Fibroblast of lung (primary cell): ENCODE measurements around the gene PCDHGB4. TPM values are rescaled to one million over a fixed set of nuclear protein-coding genes. Genes with fewer than 3 reads are reported as not detected.
A peak's percentile ranks its signal among the peaks of the same experiment; 100 is the strongest.
"Not testable (repeated sequence)": the region's sequence is repeated elsewhere in the genome, so short reads cannot be mapped to it uniquely, and the experiment has no call there.

Experiments
- DNase-seq, 2 donors: peaks; one replicate each; pipeline versions ENCODE4 v3.0.0 to v3.0.0-alpha.2; 2010; ENCODE audit warnings: low read depth in 2 of 2
- H2AFZ ChIP-seq: 2 replicates; pipeline ENCODE4 v1.5.1; 2012; ENCODE audit warnings: low read length, control low read depth, inconsistent platforms
- H3K27ac ChIP-seq: 2 replicates; pipeline ENCODE4 v1.5.1; 2011; ENCODE audit warnings: low read length, control low read depth; ENCODE audit not compliant: insufficient read depth
- H3K27me3 ChIP-seq: 2 replicates; pipeline ENCODE4 v1.5.1; 2011; ENCODE audit warnings: mild to moderate bottlenecking, low read length; ENCODE audit not compliant: control insufficient read depth, insufficient read depth
- H3K36me3 ChIP-seq: 2 replicates; pipeline ENCODE4 v1.5.1; 2011; ENCODE audit warnings: low read length; ENCODE audit not compliant: control insufficient read depth, insufficient read depth
- H3K4me1 ChIP-seq: 2 replicates; pipeline ENCODE4 v1.5.1; 2011; ENCODE audit warnings: low read length; ENCODE audit not compliant: control insufficient read depth, insufficient read depth; ENCODE audit errors: extremely low read depth
- H3K4me2 ChIP-seq: 2 replicates; pipeline ENCODE4 v1.5.1; 2011; ENCODE audit warnings: low read length, control low read depth; ENCODE audit not compliant: insufficient read depth; ENCODE audit errors: extremely low read depth
- H3K4me3 ChIP-seq, 4 experiments: fragments of 200-600 bp in 1 of 4; sonication (generic) in 1 of 4; replicated peaks in 1 of 4; 2 replicates each; pipeline ENCODE4 v1.5.1; 2011 to 2016; ENCODE audit warnings: low read length in 4 of 4, low read depth in 3 of 4, mild to moderate bottlenecking in 3 of 4, control low read depth in 2 of 4, inconsistent platforms in 1 of 4, mixed read lengths in 1 of 4; ENCODE audit not compliant: insufficient read depth in 1 of 4; ENCODE audit errors: control extremely low read depth in 1 of 4
- H3K79me2 ChIP-seq: 2 replicates; pipeline ENCODE4 v1.5.1; 2012; ENCODE audit warnings: mild to moderate bottlenecking, low read length, inconsistent platforms; ENCODE audit not compliant: control insufficient read depth, insufficient read depth
- H3K9ac ChIP-seq: 2 replicates; pipeline ENCODE4 v1.5.1; 2011; ENCODE audit warnings: mild to moderate bottlenecking, low read length, control low read depth; ENCODE audit not compliant: insufficient read depth
- H3K9me3 ChIP-seq: 2 replicates; pipeline ENCODE4 v1.5.1; 2012; ENCODE audit warnings: low read depth, low read length; ENCODE audit not compliant: control insufficient read depth, insufficient read depth
- H4K20me1 ChIP-seq: 2 replicates; pipeline ENCODE4 v1.5.1; 2011; ENCODE audit warnings: low read length; ENCODE audit not compliant: control insufficient read depth, insufficient read depth; ENCODE audit errors: extremely low read depth
- EZH2 ChIP-seq: IDR thresholded peaks from 2 replicates; pipeline ENCODE4 v1.5.1; 2012; ENCODE audit warnings: low read length, control low read depth, mild to moderate bottlenecking; ENCODE audit errors: missing control alignments
- polyA plus RNA-seq, 2 donors: library from polyadenylated mRNA; depleted of rRNA in 1 of 2; stranded (reverse) in 1 of 2; unstranded in 1 of 2; fragments of >200 nt; gene quantifications; 2 replicates each; pipeline ENCODE4 v1.2.1, GENCODE V29; 2011 to 2012; ENCODE audit warnings: missing spikeins in 1 of 2
- total RNA-seq: library from RNA; depleted of rRNA; stranded (reverse); fragments of >200 nt; gene quantifications from 2 replicates; pipeline ENCODE4 v1.2.1, GENCODE V29; 2014
- TF ChIP-seq, protein P1 (sequence below), 2 donors: IDR thresholded peaks in 1 of 2; conservative IDR thresholded peaks in 1 of 2; 1 replicate in 1 of 2; 2 replicates in 1 of 2; pipeline ENCODE4 v1.5.1; 2011 to 2012; ENCODE audit warnings: low read length in 2 of 2, control low read depth in 1 of 2, inconsistent platforms in 1 of 2, low read depth in 1 of 2, mild to moderate bottlenecking in 1 of 2

The PCDHGB4 gene
- total and polyA plus RNA-seq, 2 donors (not counting 1 experiment from before 2014, with no cell fraction given), result 13.3 to 18.3 TPM

DNA sequence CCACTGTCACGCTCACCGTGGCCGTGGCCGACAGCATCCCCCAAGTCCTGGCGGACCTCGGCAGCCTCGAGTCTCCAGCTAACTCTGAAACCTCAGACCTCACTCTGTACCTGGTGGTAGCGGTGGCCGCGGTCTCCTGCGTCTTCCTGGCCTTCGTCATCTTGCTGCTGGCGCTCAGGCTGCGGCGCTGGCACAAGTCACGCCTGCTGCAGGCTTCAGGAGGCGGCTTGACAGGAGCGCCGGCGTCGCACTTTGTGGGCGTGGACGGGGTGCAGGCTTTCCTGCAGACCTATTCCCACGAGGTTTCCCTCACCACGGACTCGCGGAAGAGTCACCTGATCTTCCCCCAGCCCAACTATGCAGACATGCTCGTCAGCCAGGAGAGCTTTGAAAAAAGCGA lies 45.2 kb downstream of the PCDHGB4 start:
- H3K36me3 ChIP-seq, H3K79me2 ChIP-seq, H4K20me1 ChIP-seq, H3K4me2 ChIP-seq, H3K9me3 ChIP-seq, DNase-seq, H3K27me3 ChIP-seq, H3K27ac ChIP-seq, H3K9ac ChIP-seq, H2AFZ ChIP-seq, H3K4me1 ChIP-seq: not testable (repeated sequence)
- peak overlapping the region in 1 of 4 experiments; percentile 21 for H3K4me3 ChIP-seq

DNA sequence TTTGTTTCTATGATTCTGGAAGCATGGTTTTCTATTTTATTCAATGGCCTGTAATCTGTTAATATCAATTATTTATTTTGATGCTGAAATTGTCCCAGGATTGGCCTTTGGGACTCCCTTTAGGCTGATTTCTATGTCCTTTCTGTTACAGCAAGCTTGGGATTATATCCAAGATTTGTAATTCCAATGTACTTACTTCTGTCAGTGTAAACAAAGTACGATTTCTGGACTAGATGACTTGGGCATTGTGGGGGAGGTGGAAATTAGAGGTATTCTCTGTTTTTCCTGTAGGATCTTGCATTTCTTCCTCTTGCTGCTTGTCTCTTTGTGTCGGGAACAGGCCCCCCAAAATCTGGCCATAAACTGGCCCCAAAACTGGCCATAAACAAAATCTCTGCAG lies 46.5 kb downstream of the PCDHGB4 start:
- no peak overlapping the region for H3K4me2 ChIP-seq
- no peaks in the 10 kb centered on the region for H3K4me1 ChIP-seq
- peak overlapping the region in 2 of 4 experiments; percentile 3 to 5 for H3K4me3 ChIP-seq
- TF ChIP-seq, protein P1, sequence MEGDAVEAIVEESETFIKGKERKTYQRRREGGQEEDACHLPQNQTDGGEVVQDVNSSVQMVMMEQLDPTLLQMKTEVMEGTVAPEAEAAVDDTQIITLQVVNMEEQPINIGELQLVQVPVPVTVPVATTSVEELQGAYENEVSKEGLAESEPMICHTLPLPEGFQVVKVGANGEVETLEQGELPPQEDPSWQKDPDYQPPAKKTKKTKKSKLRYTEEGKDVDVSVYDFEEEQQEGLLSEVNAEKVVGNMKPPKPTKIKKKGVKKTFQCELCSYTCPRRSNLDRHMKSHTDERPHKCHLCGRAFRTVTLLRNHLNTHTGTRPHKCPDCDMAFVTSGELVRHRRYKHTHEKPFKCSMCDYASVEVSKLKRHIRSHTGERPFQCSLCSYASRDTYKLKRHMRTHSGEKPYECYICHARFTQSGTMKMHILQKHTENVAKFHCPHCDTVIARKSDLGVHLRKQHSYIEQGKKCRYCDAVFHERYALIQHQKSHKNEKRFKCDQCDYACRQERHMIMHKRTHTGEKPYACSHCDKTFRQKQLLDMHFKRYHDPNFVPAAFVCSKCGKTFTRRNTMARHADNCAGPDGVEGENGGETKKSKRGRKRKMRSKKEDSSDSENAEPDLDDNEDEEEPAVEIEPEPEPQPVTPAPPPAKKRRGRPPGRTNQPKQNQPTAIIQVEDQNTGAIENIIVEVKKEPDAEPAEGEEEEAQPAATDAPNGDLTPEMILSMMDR (conservative IDR thresholded peaks at IDR 0.05 in 1 of 2, IDR thresholded peaks at IDR 0.05 in 1 of 2; ENCODE audit: low read depth in 1 of 2, low read length in 2 of 2), result no peak
- no peak for TF ChIP-seq EZH2
- H2AFZ ChIP-seq, result no peak overlapping the region
- no peaks in the 10 kb centered on the region for H3K27me3 ChIP-seq
- peaks cover 2% of the 10 kb centered on the region for H3K79me2 ChIP-seq
- peak; percentile 18 to 32 for DNase-seq
- H3K9ac ChIP-seq, result no peak overlapping the region
- H4K20me1 ChIP-seq, result no peaks in the 10 kb centered on the region
- no peak overlapping the region for H3K27ac ChIP-seq
- H3K9me3 ChIP-seq, result peaks cover 3% of the 10 kb centered on the region
- H3K36me3 ChIP-seq, result no peaks in the 10 kb centered on the region

GRCh38 chr5:141437221-141437620 lies 49.7 kb downstream of the PCDHGB4 start:
- no peaks in the 10 kb centered on the region for H3K27me3 ChIP-seq
- H3K4me3 ChIP-seq, result no peak overlapping the region
- no peak overlapping the region for H3K4me2 ChIP-seq
- no peaks in the 10 kb centered on the region for H3K4me1 ChIP-seq
- no peak for TF ChIP-seq EZH2
- TF ChIP-seq, protein P1 (conservative IDR thresholded peaks at IDR 0.05 in 1 of 2, IDR thresholded peaks at IDR 0.05 in 1 of 2; ENCODE audit: low read depth in 1 of 2, low read length in 2 of 2), result no peak
- DNase-seq, result peak in 1 of 2 donors; percentile 27
- H4K20me1 ChIP-seq, result no peaks in the 10 kb centered on the region
- H3K36me3 ChIP-seq, result no peaks in the 10 kb centered on the region
- H3K27ac ChIP-seq, result no peak overlapping the region
- no peak overlapping the region for H3K9ac ChIP-seq
- no peaks in the 10 kb centered on the region for H3K9me3 ChIP-seq
- H3K79me2 ChIP-seq, result no peaks in the 10 kb centered on the region
- no peak overlapping the region for H2AFZ ChIP-seq
